HG02938 (cell line): Measurements from ENCODE around the gene STAG3.
"Not testable (repeated sequence)": the region's sequence is repeated elsewhere in the genome, so short reads cannot be mapped to it uniquely, and the experiment has no call there.

Experiments used
- ATAC-seq: cut with Tn5 transposase; IDR thresholded peaks from one replicate; pipeline ENCODE4 v1.9.1; 2021; ENCODE audit warnings: mild to moderate bottlenecking, moderate library complexity; ENCODE audit not compliant: unreplicated experiment

STAG3 gene

GRCh38 chr7:100177045-100178001, at the start of gene STAG3, which contains the start of gene GPC2:
Gene STAG3, plus strand, starts transcription at chr7:100177918. Its CDS starts 2,639 bp downstream, at chr7:100180557.
Gene GPC2, minus strand, starts transcription at chr7:100177381. Its CDS starts 182 bp downstream, at chr7:100177199.
- ATAC-seq: peak; percentile 67

- ATAC-seq: no peak
These were observed 49.1 kb upstream of the STAG3 start for GRCh38 chr7:100128637-100128963.

GRCh38 chr7:100130220-100130607, 47.5 kb upstream of the STAG3 start:
- ATAC-seq: not testable (repeated sequence)

DNA sequence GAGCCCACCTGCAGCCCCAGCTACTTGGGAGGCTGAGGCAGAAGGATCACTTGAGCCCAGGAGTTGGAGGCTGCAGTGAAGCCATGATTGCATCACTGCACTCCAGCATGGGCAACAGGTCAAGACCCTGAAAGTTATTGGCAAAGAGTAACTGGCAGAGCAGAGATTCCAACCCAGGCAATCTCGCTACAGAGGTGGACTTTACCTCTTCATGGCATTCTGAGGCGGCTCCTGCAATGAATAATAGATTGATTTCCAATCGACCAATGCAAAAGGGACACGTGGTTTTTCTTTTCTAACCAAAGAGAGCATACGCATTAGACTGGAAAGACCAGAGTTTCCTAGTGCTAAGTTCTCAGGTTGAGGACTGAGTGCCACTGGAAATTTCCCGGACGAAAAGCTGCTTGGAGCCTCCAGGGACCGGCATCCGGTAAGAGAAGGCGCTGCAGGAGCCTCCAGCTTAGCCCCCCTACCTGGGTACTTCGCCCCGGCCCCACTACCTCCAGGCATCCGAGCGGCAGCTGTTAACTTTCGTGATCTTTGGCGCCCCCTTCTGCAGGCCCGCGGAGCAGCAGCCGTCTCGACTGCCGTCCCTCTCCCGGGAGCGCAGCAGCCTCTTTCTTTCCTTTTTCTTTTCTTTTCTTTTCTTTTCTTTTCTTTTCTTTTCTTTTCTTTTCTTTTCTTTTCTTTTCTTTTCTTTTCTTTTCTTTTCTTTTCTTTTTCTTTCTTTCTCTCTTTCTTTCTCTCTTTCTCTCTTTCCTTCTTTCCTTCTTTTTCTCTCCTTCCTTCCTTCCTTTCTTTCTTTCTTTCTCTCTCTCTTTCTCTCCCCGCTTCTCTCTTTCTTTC, 46.9 kb upstream of the STAG3 start:
- no peak for ATAC-seq

GRCh38 chr7:100132126-100132525, 45.6 kb upstream of the STAG3 start:
- no peak for ATAC-seq

DNA sequence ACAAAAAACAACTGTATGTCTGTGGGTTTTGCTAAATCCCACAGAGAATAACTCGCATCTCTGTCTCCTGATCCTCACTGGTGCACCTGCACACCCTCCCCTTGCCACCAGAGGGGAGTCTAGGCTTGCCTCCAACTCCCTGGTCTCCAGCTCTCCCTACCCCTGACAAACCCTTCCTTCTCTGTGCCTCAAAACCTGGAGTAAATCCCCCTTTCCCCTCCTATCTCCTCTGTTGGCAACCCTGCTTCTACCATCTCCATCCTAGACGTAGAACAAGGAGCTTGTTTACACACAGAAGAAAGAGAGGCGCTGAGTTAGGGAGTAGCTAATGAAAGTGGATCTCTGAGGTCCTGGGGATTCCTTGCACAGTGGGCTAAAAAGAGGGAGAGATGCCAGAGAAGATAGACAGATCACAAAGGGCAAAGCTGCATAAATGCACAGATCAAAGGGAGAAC, 45.0 kb upstream of the STAG3 start:
- ATAC-seq: no peak

GRCh38 chr7:100137851-100138760, 39.6 kb upstream of the STAG3 start:
- no peak for ATAC-seq

DNA sequence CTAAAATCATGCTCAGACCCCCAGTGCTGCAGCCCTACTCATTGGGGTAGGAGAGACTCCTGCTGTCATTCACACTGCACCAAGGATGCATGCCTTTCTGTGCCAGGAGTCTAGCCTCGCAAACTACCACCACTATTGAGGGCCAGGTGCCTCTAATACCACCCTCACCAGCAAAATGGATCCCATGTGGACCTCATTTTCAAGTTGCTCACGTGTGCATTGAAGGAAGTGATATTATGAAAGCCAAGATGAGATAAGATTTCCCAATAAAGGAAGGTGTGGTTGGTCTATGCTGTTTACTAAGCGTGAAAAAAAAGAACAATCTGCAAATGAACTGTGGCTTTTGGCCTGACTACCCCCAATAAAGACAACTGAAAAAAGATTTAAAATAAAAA, 36.2 kb upstream of the STAG3 start:
- no peak for ATAC-seq

GRCh38 chr7:100142461-100142860, 35.3 kb upstream of the STAG3 start:
- no peak for ATAC-seq

DNA sequence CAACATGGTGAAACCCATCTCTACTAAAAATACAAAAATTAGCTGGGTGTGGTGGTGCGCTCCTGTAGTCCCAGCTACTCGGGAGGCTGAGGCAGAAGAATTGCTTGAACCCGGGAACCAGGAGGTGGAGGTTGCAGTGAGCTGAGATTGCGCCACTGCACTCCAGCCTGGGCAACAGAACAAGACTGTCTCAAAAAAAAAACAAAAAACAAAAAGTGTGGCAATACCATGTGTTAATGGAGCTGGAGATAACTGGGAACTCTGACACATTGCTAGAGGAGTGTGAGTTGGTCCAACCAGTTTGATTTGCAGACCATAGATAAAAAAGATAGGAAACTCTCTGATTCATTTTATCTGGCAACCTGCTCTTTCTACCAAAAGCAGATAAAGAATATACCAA, 31.4 kb upstream of the STAG3 start:
- not testable (repeated sequence) for ATAC-seq

- no peak for ATAC-seq
These were observed 30.4 kb upstream of the STAG3 start for GRCh38 chr7:100147278-100147677.

- ATAC-seq: no peak
These were observed 29.5 kb upstream of the STAG3 start for GRCh38 chr7:100148225-100148558.

DNA sequence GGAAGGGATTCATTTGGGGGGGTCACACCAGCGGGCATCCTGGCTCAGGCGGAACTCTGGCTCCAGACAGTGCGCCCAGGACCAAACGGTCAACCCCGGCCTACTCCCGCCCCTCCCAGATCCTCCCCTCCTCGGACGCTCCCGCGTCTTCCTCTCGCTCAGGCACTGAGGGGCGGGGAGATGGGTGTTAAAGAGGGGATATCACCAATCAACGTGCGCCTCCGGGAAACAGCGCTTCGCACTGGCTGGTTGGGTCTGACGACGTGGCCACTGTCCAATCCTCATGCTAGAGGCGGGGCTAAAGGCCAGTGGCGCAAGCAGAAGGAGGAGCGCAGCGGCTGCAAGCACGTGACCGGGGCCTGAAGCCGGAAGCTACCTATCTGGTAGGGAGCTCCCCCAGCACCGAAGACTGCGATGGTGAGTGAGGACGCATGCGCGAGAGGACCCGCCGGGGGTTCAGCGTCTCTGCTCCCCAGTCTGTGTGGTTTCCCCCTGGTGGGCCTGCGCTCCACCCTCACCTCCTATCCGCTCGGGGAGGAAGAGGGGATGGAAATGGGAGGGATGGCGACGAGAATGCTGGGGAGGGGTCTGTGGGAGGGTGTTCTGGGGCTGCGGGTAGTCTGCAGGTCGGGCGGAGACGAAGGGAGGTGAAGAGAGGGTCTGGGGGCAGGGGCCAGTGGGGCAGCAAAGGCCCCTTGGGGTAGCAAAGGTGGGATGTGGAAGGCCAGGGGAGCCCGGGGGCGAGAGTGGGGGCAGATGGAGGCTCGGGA, 29.0 kb upstream of the STAG3 start, which contains the start of gene LAMTOR4:
LAMTOR4 (plus strand) TSS at position 360 of the 770 bp plus-strand sequence; CDS start at position 415, 55 bp downstream.
- peak; percentile 98 for ATAC-seq

GRCh38 chr7:100152404-100152803, 25.3 kb upstream of the STAG3 start:
- no peak for ATAC-seq

DNA sequence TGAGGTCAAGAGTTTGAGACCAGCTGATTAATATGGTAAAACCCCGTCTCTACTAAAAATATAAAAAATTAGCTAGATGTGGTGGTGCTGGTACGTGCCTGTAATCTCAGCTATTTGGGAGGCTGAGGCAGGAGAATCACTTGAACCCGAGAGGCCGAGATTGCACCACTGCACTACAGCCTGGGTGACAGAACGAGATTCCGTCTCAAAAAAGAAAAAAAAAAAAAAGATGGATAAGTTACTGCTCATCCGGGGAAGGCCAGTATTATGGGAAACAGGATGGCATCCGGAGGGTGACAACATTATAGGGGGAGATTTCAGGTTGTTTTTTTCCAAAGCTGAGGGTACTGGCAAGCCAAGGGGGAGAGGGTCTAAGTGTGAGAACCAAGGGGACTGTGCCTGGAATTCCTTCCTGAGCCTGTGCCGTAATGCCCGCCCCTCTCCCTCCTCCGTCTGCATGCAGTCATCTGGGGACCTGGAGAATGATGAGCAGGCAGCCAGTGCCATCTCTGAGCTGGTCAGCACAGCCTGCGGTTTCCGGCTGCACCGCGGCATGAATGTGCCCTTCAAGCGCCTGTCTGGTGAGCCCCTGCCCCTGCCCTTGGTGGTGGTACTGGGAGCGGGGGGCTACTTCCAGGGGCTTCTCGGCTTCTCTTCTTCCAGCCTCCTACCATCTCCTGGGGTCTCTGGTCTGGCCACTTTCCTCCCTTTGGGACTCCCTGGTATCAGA, 24.6 kb upstream of the STAG3 start:
- no peak for ATAC-seq

GRCh38 chr7:100153708-100154535, 23.8 kb upstream of the STAG3 start:
- no peak for ATAC-seq

DNA sequence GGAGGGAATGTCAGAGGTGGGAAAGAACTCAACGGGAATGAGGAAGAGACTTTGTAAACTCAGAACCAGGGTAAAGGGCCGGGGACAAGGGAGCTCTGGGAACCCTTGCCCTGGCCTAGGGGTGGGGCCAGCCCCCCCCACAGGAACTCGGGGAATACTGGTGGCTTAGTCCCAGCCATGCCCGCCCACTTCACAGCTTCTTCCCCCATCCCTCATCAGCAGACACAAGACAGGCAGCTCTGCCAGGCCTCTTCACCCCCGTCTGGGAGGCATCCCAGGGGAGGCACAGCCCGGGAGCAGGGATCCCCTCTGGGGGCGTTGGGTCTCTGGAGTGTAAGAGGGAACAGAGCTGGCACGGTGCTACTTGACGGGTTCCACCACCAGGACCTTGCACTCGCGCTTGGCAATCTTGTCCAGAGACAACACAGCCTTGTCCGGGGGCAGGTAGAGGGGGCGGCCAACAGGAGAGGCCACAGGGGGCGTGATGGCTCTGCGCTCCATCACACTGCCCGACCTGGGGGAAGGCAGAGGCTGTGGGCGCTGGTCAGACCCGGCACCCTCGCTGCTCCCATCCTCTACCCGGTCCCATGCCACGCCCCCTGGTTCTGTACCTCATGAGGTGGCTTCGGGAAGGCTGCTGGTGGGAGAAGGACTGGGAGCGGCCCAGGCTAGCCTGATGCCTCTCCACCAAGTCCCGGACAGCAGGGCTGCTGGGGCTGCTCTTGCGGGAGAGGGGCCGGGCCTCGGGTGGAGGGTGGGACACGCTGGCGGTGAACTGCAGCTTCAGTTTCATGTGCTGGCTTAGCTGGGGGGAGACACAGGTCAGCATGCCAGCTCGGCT, 22.8 kb upstream of the STAG3 start:
- no peak for ATAC-seq
